ENCODE measurements around the gene PRPH.

DNA sequence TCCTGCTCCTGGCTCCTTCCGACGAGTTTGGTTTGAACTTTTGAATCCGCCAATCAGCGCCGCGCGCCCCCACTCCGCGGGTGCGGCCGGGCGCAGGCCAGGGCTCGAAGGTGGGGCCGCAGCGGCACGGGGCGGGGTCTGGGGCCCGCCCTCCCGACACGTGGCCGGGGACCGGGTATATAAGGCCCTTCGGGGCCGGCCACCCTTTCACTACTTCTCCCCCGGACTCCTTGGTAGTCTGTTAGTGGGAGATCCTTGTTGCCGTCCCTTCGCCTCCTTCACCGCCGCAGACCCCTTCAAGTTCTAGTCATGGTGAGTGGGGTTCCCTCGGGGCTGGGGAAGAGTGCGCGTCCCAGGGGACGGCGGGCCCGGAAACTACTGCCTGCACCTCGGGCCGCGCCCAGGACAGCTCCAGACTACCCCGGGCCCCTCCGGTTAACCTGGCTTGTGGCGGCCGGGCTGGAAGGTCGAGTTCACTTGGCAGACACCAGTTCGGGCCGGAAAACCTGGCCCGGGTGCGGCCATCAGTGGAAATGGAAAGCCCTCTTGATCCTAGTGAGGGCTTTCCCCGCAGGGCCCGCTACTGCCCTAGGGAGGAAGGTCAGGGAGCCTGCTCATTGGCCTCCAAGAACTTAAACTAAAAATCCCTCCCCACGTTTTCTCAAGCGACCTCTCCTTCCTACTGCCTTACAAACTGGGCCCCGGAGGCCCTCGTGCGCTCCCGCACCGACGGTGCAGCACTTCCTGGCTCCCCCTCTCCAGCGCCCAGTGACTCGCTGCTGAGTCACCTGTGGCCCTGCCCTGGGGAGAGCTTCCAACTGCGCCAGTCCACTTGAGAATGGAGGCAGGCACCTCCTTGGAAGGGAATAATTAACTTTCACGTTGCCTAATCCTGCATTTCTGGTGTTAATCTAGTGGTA, 29.8 kb upstream of the PRPH start, which contains the start of gene TUBA1C:
- TF ChIP-seq CTCF (IDR thresholded peaks at IDR 0.05; ENCODE audit: low read length) (0 out of 2 replicates have a peak, but pooled peaks have one; percentile 10), EZH2phosphoT487 (IDR thresholded peaks at IDR 0.05; ENCODE audit: low read length) (no peak), EZH2 (optimal IDR thresholded peaks at IDR 0.05; ENCODE audit: low read depth, low read length) (no peak)

All from MM.1S (cell line).